CD8-positive, alpha-beta memory T cell (primary cell): ENCODE results near the gene PUS7. TPM values are rescaled to one million over a fixed set of nuclear protein-coding genes. Genes with fewer than 3 reads are reported as not detected.
"Not testable (repeated sequence)": the region's sequence is repeated elsewhere in the genome, so short reads cannot be mapped to it uniquely, and the experiment has no call there.

Source experiments
- CTCF ChIA-PET: fragments of 350-600 bp; sonication (Branson Sonifier 250); formaldehyde crosslinking; loops from one replicate; lab custom pipeline; 2021; ENCODE audit warnings: antibody characterized with exemption; lab: Charles Lee
- POLR2A ChIA-PET: fragments of 350-600 bp; sonication (Branson Sonifier 250); formaldehyde crosslinking; loops from one replicate; lab custom pipeline; 2021; ENCODE audit warnings: antibody characterized with exemption; lab: Charles Lee
- DNase-seq, 5 donors: peaks; one replicate each; pipeline versions ENCODE4 v3.0.0 to v3.0.0-alpha.2; 2020 to 2022; ENCODE audit warnings: mixed read lengths in 1 of 5
- H3K27ac ChIP-seq: one replicate; pipeline ENCODE4 v1.7.0; 2013; ENCODE audit warnings: low read depth, mild to moderate bottlenecking, low read length, moderate library complexity
- H3K27me3 ChIP-seq: 2 replicates; pipeline ENCODE4 v1.7.0; 2013; ENCODE audit warnings: low read length, mild to moderate bottlenecking; ENCODE audit not compliant: insufficient read depth, poor library complexity, severe bottlenecking
- H3K36me3 ChIP-seq: 2 replicates; pipeline ENCODE4 v1.7.0; 2013; ENCODE audit warnings: mild to moderate bottlenecking, low read length, moderate library complexity; ENCODE audit not compliant: insufficient read depth
- H3K4me1 ChIP-seq: 2 replicates; pipeline ENCODE4 v1.7.0; 2013; ENCODE audit warnings: mild to moderate bottlenecking, low read length, moderate library complexity; ENCODE audit not compliant: insufficient read depth
- H3K4me3 ChIP-seq: 2 replicates; pipeline ENCODE4 v1.7.0; 2013; ENCODE audit warnings: mild to moderate bottlenecking, low read length
- H3K9me3 ChIP-seq: 2 replicates; pipeline ENCODE4 v1.7.0; 2013; ENCODE audit warnings: mild to moderate bottlenecking, low read length
- H3K27ac Mint-ChIP-seq, 8 donors: one replicate each; pipeline ENCODE4 v1.8.0; 2020 to 2021; ENCODE audit warnings: mixed read lengths in 8 of 8, mild to moderate bottlenecking in 6 of 8, inconsistent platforms in 3 of 8, moderate library complexity in 3 of 8
- H3K27me3 Mint-ChIP-seq, 2 donors: one replicate each; pipeline ENCODE4 v1.8.0; 2020 to 2021; ENCODE audit warnings: mixed read lengths in 2 of 2, mild to moderate bottlenecking in 1 of 2, moderate library complexity in 1 of 2
- H3K36me3 Mint-ChIP-seq, 3 donors: one replicate each; pipeline ENCODE4 v1.8.0; 2020 to 2021; ENCODE audit warnings: mixed read lengths in 3 of 3, inconsistent platforms in 1 of 3, mild to moderate bottlenecking in 1 of 3
- H3K4me1 Mint-ChIP-seq, 3 donors: one replicate each; pipeline ENCODE4 v1.8.0; 2020 to 2021; ENCODE audit warnings: mixed read lengths in 3 of 3, inconsistent platforms in 1 of 3, mild to moderate bottlenecking in 1 of 3
- H3K4me3 Mint-ChIP-seq, 7 donors: one replicate each; pipeline ENCODE4 v1.8.0; 2020 to 2021; ENCODE audit warnings: mixed read lengths in 7 of 7, mild to moderate bottlenecking in 6 of 7, moderate library complexity in 4 of 7, inconsistent platforms in 2 of 7
- H3K9me3 Mint-ChIP-seq, 5 donors: one replicate each; pipeline ENCODE4 v1.8.0; 2020 to 2022; ENCODE audit warnings: mixed read lengths in 5 of 5, mild to moderate bottlenecking in 3 of 5, moderate library complexity in 2 of 5, inconsistent platforms in 1 of 5
- polyA plus RNA-seq: library from polyadenylated mRNA; unstranded; fragments of 300-500 nt; fragmentation: Illumina TruSeq; gene quantifications from one replicate; pipeline ENCODE4 v1.2.3, GENCODE V29; 2021
- total RNA-seq, 2 experiments: library from RNA; stranded (reverse); gene quantifications; one replicate each; pipeline ENCODE4 v1.2.3, GENCODE V29; 2021

PUS7 gene
- total and polyA plus RNA-seq, 3 experiments from 2014 or later = 5.2 to 31.6 (median 30.4) TPM

- DNase-seq = no peak
- H3K27ac Mint-ChIP-seq = no peak overlapping the region
- H3K4me3 Mint-ChIP-seq = no peak overlapping the region
- H3K4me3 ChIP-seq = no peak overlapping the region
- ChIA-PET CTCF (interaction anchor here (1.6 kb wide), 1 partner anchor 16 kb away, joined by 7 read pairs; no protein-coding TSS in a partner anchor), POLR2A (no interaction called here)
- no peaks in the 10 kb centered on the region for H3K36me3 ChIP-seq
- H3K27ac ChIP-seq = no peak overlapping the region
- H3K9me3 Mint-ChIP-seq = no peaks in the 10 kb centered on the region
- no peaks in the 10 kb centered on the region for H3K27me3 Mint-ChIP-seq
- H3K36me3 Mint-ChIP-seq = no peaks in the 10 kb centered on the region
- H3K4me1 Mint-ChIP-seq = peaks cover 0 to 8% (median 5%) of the 10 kb centered on the region in 3 donors
- no peaks in the 10 kb centered on the region for H3K9me3 ChIP-seq
- H3K27me3 ChIP-seq = no peaks in the 10 kb centered on the region
- H3K4me1 ChIP-seq = no peaks in the 10 kb centered on the region
Measured at GRCh38 chr7:105413887-105414437, 108.1 kb downstream of the PUS7 start.

GRCh38 chr7:105410774-105411173 is 111.3 kb downstream of the PUS7 start:
- H3K4me1 ChIP-seq, H3K9me3 Mint-ChIP-seq, H3K27ac Mint-ChIP-seq, H3K27me3 Mint-ChIP-seq, H3K36me3 ChIP-seq, CTCF ChIA-PET, H3K4me1 Mint-ChIP-seq, POLR2A ChIA-PET, DNase-seq, H3K27ac ChIP-seq, H3K4me3 ChIP-seq, H3K36me3 Mint-ChIP-seq, H3K9me3 ChIP-seq, H3K27me3 ChIP-seq, H3K4me3 Mint-ChIP-seq: not testable (repeated sequence)

GRCh38 chr7:105409775-105410174 is 112.3 kb downstream of the PUS7 start:
- POLR2A ChIA-PET, H3K27ac Mint-ChIP-seq, H3K36me3 ChIP-seq, H3K27me3 Mint-ChIP-seq, H3K36me3 Mint-ChIP-seq, H3K27ac ChIP-seq, H3K9me3 Mint-ChIP-seq, H3K4me3 Mint-ChIP-seq, H3K4me3 ChIP-seq, H3K9me3 ChIP-seq, DNase-seq, H3K4me1 Mint-ChIP-seq, H3K27me3 ChIP-seq, H3K4me1 ChIP-seq: not testable (repeated sequence)
- CTCF ChIA-PET = interaction anchor here (1.4 kb wide), 1 partner anchor 10 kb away, joined by 3 read pairs; no protein-coding TSS in a partner anchor

- Histone ChIP-seq H3K9me3 (no peaks in the 10 kb centered on the region), H3K27me3 (no peaks in the 10 kb centered on the region), H3K27ac (no peak overlapping the region), H3K4me1 (no peaks in the 10 kb centered on the region), H3K4me3 (no peak overlapping the region), H3K36me3 (no peaks in the 10 kb centered on the region)
- no peak overlapping the region for H3K27ac Mint-ChIP-seq
- ChIA-PET CTCF (interaction anchor here (1.0 to 1.4 kb wide), 2 partner anchors 10 to 425 kb away, joined by 3 read pairs; no protein-coding TSS in a partner anchor), POLR2A (no interaction called here)
- no peak overlapping the region for H3K4me3 Mint-ChIP-seq
- no peak for DNase-seq
- no peaks in the 10 kb centered on the region for H3K4me1 Mint-ChIP-seq
- H3K36me3 Mint-ChIP-seq = peaks cover 0 to 3% (median 0%) of the 10 kb centered on the region in 3 donors
- no peaks in the 10 kb centered on the region for H3K27me3 Mint-ChIP-seq
- no peaks in the 10 kb centered on the region for H3K9me3 Mint-ChIP-seq
Measured at GRCh38 chr7:105408791-105409410, 113.2 kb downstream of the PUS7 start.

Other genes starting within 250 kb of the PUS7 start
- gene SRPK2, start 133.3 kb downstream of the PUS7 start, total RNA-seq = 10 to 100 TPM; 40.8 to 41.3 TPM
- gene SRPK2, start 133.3 kb downstream of the PUS7 start, polyA plus RNA-seq = 59.5 TPM
- gene RINT1, start 9.9 kb upstream of the PUS7 start, total RNA-seq = 10 to 100 TPM; 28.4 to 29.6 TPM
- 15.1 TPM for gene RINT1, start 9.9 kb upstream of the PUS7 start, polyA plus RNA-seq
- gene EFCAB10, start 59.2 kb upstream of the PUS7 start, total RNA-seq = not detected
- not detected for gene EFCAB10, start 59.2 kb upstream of the PUS7 start, polyA plus RNA-seq